ENCODE measurements around the gene SNRK. TPM values are rescaled to one million over a fixed set of nuclear protein-coding genes. Genes with fewer than 3 reads are reported as not detected.

The SNRK gene
- total and polyA plus RNA-seq, 9 of the 15 experiments (the other 6 are each of a cell fraction or from before 2014, with no cell fraction given) = 1.7 to 12.3 (median 7.3) TPM

DNA sequence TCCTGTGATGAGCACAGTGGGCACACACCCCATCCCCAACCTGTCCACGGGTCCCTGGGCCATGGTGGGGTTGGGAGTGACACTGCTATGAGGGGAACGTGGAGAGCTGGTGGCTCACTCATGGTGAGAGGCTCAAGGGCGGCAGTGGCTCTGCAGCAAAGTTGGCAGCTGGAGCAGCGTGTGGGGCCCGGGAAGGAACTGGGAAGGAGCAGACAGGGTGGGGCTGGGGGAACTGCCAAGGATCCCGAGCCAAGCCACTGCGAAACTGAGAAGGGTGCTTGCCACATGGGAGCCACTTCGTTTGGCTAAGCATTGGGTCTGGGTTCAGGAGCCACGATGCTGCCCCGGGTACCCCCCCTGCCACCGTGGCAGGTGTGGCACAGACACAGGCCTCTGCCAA, 80.1 kb downstream of the SNRK start:
- WGBS (ENCODE audit: insufficient coverage, low coverage, missing lambda C conversion rate) = 62% methylated on average over 11 of the region's 11 CpGs
- TF ChIP-seq NONO (IDR thresholded peaks at IDR 0.05; ENCODE audit: low read depth in 2 of 2, low read length in 1 of 2) = no peak
- TF ChIP-seq, protein P1, sequence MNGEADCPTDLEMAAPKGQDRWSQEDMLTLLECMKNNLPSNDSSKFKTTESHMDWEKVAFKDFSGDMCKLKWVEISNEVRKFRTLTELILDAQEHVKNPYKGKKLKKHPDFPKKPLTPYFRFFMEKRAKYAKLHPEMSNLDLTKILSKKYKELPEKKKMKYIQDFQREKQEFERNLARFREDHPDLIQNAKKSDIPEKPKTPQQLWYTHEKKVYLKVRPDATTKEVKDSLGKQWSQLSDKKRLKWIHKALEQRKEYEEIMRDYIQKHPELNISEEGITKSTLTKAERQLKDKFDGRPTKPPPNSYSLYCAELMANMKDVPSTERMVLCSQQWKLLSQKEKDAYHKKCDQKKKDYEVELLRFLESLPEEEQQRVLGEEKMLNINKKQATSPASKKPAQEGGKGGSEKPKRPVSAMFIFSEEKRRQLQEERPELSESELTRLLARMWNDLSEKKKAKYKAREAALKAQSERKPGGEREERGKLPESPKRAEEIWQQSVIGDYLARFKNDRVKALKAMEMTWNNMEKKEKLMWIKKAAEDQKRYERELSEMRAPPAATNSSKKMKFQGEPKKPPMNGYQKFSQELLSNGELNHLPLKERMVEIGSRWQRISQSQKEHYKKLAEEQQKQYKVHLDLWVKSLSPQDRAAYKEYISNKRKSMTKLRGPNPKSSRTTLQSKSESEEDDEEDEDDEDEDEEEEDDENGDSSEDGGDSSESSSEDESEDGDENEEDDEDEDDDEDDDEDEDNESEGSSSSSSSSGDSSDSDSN (IDR thresholded peaks at IDR 0.05; ENCODE audit: borderline replicate concordance in 1 of 2, low read depth in 2 of 2, low read length in 2 of 2) = no peak
- no peak for TF ChIP-seq POLR2B (IDR thresholded peaks at IDR 0.05; ENCODE audit: low read depth, partially characterized antibody)
- TF ChIP-seq TCF7L2 (IDR thresholded peaks at IDR 0.05; ENCODE audit: low read depth, low read length) = no peak
- TF ChIP-seq SMARCA4 (IDR thresholded peaks at IDR 0.05) = no peak
- TF ChIP-seq MNT (conservative IDR thresholded peaks at IDR 0.05) = no peak
- TF ChIP-seq, protein P2, sequence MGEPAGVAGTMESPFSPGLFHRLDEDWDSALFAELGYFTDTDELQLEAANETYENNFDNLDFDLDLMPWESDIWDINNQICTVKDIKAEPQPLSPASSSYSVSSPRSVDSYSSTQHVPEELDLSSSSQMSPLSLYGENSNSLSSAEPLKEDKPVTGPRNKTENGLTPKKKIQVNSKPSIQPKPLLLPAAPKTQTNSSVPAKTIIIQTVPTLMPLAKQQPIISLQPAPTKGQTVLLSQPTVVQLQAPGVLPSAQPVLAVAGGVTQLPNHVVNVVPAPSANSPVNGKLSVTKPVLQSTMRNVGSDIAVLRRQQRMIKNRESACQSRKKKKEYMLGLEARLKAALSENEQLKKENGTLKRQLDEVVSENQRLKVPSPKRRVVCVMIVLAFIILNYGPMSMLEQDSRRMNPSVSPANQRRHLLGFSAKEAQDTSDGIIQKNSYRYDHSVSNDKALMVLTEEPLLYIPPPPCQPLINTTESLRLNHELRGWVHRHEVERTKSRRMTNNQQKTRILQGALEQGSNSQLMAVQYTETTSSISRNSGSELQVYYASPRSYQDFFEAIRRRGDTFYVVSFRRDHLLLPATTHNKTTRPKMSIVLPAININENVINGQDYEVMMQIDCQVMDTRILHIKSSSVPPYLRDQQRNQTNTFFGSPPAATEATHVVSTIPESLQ (CRISPR knock-in tag; IDR thresholded peaks at IDR 0.05) = no peak
- TF ChIP-seq TCFL5 (CRISPR knock-in tag; conservative IDR thresholded peaks at IDR 0.05) = no peak
- TF ChIP-seq CBFA2T2 (conservative IDR thresholded peaks at IDR 0.05) = no peak
- TF ChIP-seq THRA (IDR thresholded peaks at IDR 0.05) = no peak
- TF ChIP-seq KDM1A (IDR thresholded peaks at IDR 0.05) = no peak
- TF ChIP-seq NFXL1 (CRISPR knock-in tag; IDR thresholded peaks at IDR 0.05) = no peak
- TF ChIP-seq JUND (IDR thresholded peaks at IDR 0.05; ENCODE audit: borderline replicate concordance, low read depth, low read length) = no peak
- TF ChIP-seq JUND (tag; IDR thresholded peaks at IDR 0.05; ENCODE audit: borderline replicate concordance, low read depth, low read length) = no peak
- TF ChIP-seq ADNP (tag; IDR thresholded peaks at IDR 0.05) = no peak
- no peak for TF ChIP-seq BCL6 (CRISPR knock-in tag; IDR thresholded peaks at IDR 0.05)
- Histone ChIP-seq H2AFZ (ENCODE audit: low read depth, low read length) (no peak overlapping the region), H3K4me2 (ENCODE audit: insufficient read depth, low read length) (no peak overlapping the region), H3K79me2 (ENCODE audit: control insufficient read depth, insufficient read depth, low read length) (no peaks in the 10 kb centered on the region), H4K20me1 (replicated peaks; ENCODE audit: control insufficient read depth, insufficient read depth, low read length) (no peaks in the 10 kb centered on the region; the same call in 1 of the 2 replicates), H3K27me3 (ENCODE audit: control insufficient read depth in 2 of 2, insufficient read depth in 2 of 2, low read length in 2 of 2) (no peaks in the 10 kb centered on the region), H3K9me1 (ENCODE audit: control insufficient read depth, insufficient read depth, low read length) (peaks cover 4% of the 10 kb centered on the region), H3K27ac (ENCODE audit: extremely low read depth, low read depth, low read length) (no peak overlapping the region), H3K4me1 (replicated peaks in 1 of 2; ENCODE audit: control insufficient read depth in 2 of 2, insufficient read depth in 2 of 2, low read length in 2 of 2) (peaks cover 0 to 15% of the 10 kb centered on the region in 2 experiments; a peak in 1 of 5 replicates), H3K4me3 (no peak overlapping the region), H3K9ac (ENCODE audit: insufficient read depth in 1 of 2, low read depth in 2 of 2, low read length in 2 of 2) (no peak overlapping the region; a peak in 1 of 4 replicates), H3K9me3 (replicated peaks; ENCODE audit: control insufficient read depth, insufficient read depth, low read depth, low read length) (no peaks in the 10 kb centered on the region), H3K36me3 (ENCODE audit: control insufficient read depth, insufficient read depth, low read length) (no peaks in the 10 kb centered on the region; the same call in 2 of the 3 replicates)
- in situ Hi-C loops (cut with MboI) (no loop called here), intact Hi-C loops (cut with micrococcal nuclease) (no loop called here)
- ATAC-seq = no peak
- no peak for DNase-seq (ENCODE audit: extremely low read depth in 1 of 4, low spot score in 3 of 4)
- CTCF ChIA-PET (ENCODE audit: low intra/inter-chr PET ratio) = no interaction called here
- BruUV-seq (replicated peaks) = no TSS peak
- POLR2A ChIA-PET = interaction anchor here (0.6 to 1.1 kb wide), 3 partner anchors 9 to 164 kb away, joined by 3 to 5 read pairs (median 4); no protein-coding TSS in a partner anchor
- FAIRE-seq = no peak

All from K562 (cell line).